IPS-18c (cell line): ENCODE data around the gene NTN1.
"Not testable (repeated sequence)": the region's sequence is repeated elsewhere in the genome, so short reads cannot be mapped to it uniquely, and the experiment has no call there.

Experiments
- H3K4me3 ChIP-seq: 2 replicates; pipeline ENCODE4 v1.7.0; 2013; ENCODE audit warnings: low read depth, mild to moderate bottlenecking, low read length, moderate library complexity; ENCODE audit not compliant: insufficient read depth
- H3K9me3 ChIP-seq: one replicate; pipeline ENCODE4 v1.6.1; 2013; ENCODE audit warnings: mild to moderate bottlenecking, low read length, moderate library complexity; ENCODE audit not compliant: control insufficient read depth, insufficient read depth

Gene NTN1

DNA sequence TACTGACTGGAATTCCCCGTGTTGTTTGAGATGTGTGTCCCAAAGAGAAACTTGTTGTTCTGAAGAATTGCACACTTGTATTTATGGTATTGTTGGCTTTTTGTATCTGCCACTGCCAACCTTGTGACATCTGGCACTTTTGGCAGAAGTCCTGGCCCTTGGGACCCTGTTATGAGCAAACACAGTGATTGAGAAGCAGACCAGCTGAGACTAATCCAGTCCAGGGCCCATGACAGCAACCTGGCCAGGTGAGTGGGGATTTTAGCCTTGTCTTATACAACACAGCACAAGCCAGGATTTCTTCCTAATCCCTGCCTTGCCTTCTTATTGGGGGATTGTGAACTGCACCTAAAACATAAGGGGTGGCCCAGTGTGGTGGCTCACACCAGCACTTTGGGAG is 80.0 kb downstream of the NTN1 start:
- no peak overlapping the region for H3K4me3 ChIP-seq
- peaks cover 3% of the 10 kb centered on the region for H3K9me3 ChIP-seq

DNA sequence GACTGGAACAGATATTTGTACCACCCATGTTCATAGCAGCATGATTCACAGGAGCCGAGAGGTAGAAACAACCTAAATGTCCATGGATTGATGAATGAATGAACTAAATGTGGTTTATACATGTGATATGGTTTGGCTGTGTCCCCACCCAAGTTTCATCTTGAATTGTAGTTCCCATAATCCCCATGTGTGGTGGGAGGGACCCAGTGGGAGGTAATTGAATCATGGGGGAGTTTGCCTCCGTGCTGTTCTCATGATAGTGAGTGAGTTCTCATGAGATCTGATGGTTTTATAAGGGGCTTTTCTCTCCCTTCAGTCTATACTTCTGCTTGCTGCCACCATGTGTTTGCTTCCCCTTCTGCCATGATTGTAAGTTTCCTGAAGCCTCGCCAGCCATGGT is 81.9 kb downstream of the NTN1 start:
- H3K4me3 ChIP-seq, H3K9me3 ChIP-seq: not testable (repeated sequence)

DNA sequence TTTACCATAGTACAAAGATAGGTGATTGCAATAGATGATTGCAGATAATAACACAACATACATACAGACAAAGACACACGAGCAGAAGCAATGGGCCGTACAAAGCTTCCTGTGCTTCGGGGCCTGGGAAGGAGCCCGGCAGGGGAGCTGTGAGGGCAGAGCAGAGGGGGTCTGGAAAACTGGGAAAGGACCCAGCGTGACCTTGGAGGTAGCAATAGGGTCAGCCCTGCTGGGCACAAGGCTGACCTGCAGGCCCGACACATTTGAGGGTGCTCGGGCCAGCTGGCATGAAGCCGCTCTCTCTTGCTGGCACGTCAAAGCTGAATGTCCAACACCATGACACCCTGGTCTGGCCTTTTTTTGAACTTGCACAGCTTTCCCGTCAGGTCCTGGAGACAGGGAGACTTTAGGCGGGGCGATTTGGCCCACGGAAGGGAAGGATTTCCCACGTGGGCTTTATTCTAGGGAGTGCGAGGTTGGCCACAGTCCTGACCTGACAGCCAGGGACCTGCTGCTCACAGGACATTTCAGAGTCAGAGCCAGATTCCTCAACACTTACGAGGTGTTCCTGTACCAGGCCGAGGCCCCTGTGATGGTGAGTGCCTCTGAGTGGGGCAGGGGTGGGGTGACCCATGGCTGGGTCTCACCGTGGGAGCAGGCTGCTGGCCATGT is 83.2 kb downstream of the NTN1 start:
- Histone ChIP-seq H3K9me3 (peaks cover 3% of the 10 kb centered on the region), H3K4me3 (no peak overlapping the region)

DNA sequence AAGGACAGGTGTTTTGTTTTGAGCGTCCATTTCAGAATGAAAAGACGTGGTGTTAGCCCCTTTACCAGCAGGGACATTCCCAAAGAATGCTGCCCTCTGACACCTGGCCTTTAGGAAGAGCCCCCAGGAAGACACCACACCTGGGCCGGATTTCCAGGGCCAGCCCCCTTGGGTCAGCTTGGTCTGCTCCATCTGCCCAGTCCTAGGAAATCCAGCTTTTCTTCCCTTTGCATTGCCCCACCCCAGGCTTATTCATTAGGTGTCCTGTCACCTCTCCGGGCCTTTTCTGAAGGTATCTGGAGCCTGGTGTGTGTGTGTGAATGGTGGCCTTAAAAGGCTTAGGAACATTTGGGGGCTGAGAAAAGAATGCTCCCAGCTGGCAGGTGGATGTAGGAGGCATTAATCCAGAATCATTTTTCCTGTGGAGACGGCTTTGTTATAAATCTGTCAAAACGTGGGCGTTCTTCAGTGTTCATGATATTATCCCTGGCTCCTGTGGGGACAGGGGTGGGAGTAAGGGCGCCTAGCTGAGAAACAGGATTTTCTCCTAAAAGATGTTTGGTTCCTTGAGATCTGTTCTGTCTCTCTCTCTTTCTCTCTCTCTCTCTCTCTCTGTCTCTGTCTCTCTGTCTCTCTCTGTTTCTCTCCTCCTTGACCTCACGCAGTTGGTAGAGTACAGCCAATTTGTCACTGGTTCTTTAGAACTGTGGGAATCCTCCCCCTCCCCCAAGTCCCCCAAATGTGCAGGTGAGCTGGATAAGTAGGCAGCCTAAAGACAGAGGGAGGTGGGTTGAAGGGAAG is 84.0 kb downstream of the NTN1 start:
- Histone ChIP-seq H3K4me3 (no peak overlapping the region), H3K9me3 (peaks cover 3% of the 10 kb centered on the region)

DNA sequence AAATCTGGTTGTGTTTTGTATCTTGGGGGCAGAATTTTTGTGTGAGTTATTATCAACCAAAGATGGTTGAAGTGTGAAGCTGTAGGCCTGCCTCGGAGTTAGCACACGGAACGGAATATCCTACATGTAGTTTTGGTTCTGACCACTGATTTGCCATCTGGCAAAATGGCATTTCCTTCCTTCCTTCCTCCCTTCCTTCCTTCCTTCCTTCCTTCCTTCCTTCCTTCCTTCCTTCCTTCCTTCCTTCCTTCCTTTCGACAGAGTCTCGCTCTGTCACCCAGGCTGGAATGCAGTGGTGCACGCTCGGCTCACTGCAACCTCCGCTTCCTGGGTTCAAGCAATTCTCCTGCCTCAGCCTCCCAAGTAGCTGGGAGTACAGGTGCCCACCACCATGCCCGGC is 85.0 kb downstream of the NTN1 start:
- H3K9me3 ChIP-seq, H3K4me3 ChIP-seq: not testable (repeated sequence)

DNA sequence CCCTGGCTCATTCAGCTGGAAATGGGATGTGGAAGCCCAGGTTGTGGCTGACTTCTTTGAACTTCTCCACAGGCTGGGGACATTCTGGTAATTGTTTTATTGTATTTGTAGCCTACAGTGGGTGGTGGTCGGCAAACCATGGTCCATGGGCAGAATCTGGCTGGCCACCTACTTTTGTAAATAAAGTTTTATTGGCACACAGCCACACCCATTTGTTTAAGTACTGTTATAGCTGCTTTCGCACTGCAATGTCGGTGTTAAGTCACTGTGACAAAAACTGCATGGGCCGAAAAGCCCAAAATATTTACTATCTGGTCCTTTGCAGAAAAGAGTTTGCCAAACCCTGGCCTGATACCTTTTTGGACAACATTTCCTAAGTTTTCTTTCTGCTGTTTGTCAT is 86.2 kb downstream of the NTN1 start:
- peaks cover 3% of the 10 kb centered on the region for H3K9me3 ChIP-seq

DNA sequence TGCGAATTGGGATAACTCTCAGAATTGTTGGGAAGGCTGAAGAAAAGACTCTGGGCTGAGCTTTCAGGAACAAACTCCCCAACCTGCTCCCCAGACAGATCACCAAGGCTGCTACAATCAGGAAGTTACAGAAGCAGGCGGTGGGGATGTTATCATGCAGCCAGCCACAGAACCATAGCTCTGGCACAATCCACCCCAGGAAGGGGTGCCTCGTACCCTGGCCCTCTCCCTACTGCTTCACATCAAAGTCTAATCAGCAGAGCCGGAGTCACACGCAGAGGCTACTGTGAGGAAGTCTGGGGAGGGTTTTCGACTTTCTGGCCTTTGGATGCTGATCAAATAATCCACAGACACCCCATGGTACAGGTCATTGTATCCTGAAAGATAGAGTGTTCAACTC is 86.8 kb downstream of the NTN1 start:
- Histone ChIP-seq H3K9me3 (peaks cover 3% of the 10 kb centered on the region), H3K4me3 (no peak overlapping the region)

More for the DNA sequence above, 86.2 kb downstream of the NTN1 start:
- no peak overlapping the region for H3K4me3 ChIP-seq

DNA sequence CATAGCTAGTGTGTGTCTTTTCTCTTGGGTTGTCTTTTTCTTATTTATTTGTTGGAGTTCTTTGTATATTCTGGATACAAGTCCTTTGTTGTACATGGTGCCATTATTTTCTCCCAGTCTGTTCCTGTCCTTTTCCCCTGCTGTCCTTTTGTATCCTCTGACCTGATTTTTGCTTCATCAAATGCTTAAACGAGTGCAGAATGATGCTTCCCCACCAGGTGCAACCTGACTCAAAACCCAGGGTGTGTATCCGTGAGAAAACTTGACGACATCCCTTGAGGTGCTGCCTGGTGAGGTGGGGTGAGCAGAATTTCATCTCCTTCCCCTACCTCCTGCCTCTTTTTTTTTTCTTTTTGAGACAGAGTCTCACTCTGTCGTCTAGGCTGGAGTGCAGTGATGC is 88.6 kb downstream of the NTN1 start:
- no peak overlapping the region for H3K4me3 ChIP-seq
- H3K9me3 ChIP-seq, result no peaks in the 10 kb centered on the region

DNA sequence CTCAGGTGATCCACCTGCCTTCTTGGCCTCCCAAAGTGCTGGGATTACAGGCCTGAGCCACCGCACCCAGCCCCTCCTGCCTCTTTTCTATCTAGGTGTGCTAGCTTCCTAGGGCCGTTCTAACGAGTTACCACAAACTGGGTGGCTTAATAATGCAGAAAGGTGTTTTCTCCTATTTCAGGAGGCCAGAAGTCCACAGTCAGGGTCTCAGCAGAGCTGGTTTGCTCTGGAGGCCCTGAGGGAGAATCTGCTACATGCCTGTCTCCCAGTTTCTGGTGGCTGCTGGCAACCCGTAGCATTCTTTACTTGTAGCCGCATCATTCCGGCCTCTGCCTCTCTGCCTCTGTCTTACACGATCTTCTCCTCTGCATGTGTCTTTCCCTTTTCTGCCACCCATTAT is 89.2 kb downstream of the NTN1 start:
- Histone ChIP-seq H3K9me3 (no peaks in the 10 kb centered on the region), H3K4me3 (no peak overlapping the region)

DNA sequence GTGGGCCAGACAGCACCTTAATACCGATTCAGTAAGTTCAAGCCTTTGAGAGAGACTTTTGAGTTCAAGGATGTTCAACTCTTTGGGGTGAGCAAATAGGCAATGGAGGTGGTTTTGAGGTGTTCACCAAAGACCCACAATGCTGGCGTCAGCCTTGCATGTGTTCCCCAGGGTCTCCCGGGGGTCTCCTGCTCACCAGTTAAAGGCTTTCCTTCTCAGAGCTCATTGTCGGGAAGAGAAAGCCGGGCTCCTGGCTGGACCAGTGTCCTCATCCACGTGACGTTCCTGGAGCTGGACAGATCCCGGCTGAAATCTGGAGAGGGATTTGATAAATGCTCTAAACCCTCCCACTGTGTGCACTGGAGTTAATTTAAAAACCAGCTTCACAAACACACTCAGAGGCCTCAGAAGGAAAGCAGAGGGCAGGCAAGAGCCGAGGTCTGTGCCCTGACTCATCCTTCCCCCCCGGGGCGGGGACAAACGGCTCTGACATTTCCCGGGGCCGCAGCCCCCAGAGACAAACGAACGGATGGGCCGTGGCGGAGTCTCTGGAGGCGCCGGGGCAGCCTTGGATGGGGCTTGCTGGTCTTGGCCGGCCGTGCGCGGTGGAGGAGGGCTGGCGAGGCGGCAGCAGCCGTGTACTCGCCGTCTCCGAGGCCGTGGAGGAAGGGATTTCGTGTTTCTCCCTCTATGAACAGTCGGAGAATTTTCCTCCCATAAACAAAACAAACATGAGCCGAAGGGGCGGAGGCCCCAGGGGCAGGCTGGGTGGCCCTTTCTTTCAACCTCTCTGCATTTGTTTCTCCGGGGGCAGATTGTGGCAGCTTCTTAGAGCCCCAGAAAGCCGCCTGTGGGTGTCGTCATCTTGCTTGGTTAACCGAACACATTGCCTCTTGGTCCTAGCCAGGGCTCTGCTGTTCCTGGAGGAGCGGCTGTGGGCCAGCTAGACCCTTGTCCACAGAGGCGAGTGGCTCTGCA is 94.2 kb downstream of the NTN1 start:
- no peaks in the 10 kb centered on the region for H3K9me3 ChIP-seq
- no peak overlapping the region for H3K4me3 ChIP-seq

DNA sequence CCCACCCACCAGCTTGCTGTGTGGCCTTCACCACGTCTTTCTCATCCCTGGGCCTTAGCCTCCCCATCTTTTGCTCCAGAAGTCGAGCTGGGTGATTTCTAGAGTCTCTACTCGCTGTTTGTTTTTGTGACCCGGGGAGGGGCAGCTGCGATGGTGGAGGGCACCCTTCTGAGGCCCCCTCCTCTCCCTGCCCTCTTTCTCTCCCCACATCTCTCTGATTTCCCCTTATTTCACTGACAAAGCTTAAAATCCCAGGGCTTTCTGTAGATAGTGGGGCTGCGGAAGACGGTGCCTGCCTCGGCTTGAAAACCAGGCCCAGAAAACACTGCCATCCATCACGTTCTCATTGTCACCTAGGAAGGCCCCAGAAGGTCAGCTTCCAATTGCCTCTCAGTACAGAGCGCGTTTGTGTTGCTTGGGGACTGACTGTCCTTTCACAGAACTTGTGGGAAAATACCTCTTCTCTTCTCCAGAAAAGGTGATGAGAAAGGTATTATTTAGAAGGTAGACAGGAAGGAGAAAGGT is 95.1 kb downstream of the NTN1 start:
- H3K4me3 ChIP-seq, result no peak overlapping the region

DNA sequence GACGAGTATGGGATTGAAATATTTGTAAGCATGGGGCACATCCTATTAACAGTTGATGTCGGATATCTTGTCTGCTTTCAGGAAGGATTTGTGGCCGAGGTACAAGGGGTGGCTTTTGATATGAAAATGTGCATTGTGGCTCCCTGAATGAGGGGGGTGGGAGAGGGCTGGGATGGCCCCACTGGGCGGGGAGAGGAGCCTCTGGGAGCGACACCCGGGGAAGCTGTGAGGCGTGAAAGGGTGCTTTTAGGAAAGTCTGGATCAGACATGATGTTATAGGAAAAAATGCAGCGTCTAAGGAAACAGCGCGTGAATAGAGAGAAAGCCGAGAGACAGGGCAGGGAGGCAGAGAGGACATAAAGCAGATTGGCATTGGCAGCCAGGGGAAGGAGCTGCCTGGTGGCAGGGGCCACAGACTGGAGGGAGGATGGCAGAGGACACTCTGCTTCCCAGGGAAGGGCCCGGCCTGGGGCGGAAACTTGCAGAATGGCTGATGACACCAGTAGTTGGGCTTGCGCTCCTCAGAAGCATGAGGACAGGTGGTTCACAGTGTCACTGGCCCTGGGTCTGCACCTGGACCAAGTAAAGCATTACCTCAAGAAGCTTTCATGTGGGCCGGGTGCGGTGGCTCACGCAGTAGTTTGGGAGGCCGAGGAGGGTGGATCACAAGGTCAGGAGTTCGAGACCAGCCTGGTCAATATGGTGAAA is 95.7 kb downstream of the NTN1 start:
- Histone ChIP-seq H3K9me3 (no peaks in the 10 kb centered on the region), H3K4me3 (no peak overlapping the region)

More for the DNA sequence above, 95.1 kb downstream of the NTN1 start:
- H3K9me3 ChIP-seq, result no peaks in the 10 kb centered on the region

DNA sequence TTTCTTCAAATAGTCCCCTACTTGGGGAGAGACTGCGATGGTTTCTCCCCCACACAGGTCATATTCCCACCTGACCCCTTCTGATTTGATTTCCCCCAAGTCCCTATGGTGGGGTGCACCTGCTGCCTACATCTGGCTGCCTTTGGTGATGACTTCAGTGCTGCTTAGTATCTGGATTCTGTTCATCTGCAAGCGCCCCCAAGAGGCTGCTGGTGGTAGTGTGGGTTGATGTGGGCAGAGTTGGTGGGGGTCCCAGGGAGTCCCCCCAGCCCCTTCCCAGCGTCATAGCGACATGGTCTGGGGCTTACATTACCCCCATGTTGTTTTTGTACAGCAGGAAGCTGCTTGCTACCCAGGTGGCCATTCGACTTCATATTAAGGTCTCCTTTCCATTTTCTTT is 99.2 kb downstream of the NTN1 start:
- Histone ChIP-seq H3K4me3 (no peak overlapping the region), H3K9me3 (no peaks in the 10 kb centered on the region)

DNA sequence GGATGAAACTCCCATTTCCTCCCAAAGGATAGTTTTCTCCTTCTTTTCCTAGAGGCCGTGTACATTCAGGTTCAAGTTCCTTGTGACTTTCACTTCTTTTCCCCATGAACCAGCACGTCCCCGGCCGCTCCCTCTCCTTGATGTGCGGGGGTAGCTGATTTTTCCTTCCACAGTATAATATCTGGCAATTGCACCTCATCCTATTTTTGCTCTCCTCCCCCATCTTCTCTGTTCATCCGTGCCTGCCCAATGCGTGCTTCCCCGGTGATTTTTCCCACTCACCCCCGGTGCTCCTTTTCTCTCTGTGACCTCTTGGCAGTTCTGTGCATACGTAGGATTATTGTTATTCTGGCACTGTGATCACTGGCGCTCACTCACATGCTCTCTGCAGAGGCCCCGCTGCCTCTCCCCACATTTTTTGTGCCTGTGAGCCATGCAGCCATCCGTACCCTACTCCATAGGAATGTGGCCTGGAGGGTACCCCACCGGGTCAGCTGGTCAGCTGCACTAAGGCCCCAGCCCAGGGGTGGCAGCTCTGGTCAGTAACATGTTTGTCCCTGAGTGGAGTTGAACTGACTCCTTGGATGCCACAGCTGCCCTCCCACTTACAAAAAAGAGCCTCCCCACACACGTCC is 100.0 kb downstream of the NTN1 start:
- Histone ChIP-seq H3K4me3 (no peak overlapping the region), H3K9me3 (no peaks in the 10 kb centered on the region)

DNA sequence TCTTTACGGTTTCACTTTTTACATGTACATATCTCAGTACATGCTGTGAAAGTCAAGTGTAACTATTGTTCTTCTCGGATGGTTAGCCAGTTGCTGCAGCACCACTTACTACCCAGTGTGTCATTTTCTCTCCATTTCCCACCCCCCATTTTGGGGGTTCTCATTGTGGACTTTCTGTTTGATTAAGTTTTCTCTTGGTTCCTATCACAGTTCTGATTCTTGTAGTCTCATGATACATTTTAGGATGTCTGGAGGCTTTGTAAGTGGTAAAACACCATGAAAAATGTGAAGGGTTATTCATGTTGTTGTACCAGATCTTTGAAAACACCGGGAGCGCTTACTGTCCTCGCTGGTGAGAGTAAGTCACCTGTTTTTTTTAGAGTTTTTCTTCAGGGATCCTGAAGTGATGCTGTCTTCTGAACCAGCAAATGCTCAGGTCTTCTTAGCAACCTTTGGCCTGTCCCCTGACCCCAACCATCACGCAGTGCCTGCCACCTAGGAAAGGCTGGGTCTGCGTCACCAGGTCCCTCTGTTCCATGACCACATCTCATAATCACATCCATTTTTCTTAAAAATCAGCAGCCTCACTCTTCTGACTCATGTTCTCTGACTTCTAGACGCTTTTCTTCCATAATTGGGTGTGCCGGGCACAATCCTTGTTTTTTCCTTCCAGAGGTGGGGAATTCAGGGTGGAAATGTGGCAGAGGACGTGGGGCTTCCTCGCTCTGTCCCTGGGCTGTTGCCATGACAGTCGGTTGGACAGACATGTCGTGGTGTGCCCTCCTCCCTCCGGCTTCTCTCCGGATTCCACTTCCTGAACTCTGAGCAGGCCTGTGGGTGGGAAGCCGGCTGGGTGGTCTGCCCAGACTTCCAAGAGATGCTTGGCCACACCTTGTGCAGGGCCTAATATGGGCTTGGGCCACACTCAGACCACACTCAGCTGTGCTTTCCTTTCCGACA is 102.6 kb downstream of the NTN1 start:
- H3K9me3 ChIP-seq, result no peaks in the 10 kb centered on the region
- no peak overlapping the region for H3K4me3 ChIP-seq

DNA sequence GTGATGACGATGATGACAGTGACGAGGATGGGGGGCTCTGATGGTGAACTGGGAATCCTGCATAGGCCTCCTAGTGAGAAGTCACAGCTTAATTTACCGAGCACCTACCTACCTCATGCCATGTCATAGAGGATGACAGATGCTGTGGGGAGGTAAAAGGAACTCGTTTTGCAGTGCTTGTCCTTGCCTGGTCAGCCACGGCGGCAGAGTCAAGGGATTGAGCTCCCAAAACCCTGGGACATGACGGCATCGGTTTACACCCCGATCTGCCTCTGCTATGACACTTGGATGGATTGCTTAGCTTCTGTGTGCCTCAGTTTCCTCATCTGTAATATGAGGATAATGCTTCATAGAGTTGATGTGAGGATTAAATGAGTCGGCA is 103.2 kb downstream of the NTN1 start:
- no peak overlapping the region for H3K4me3 ChIP-seq
- no peaks in the 10 kb centered on the region for H3K9me3 ChIP-seq
